Mesothelial cell of epicardium (in vitro differentiated cells): ENCODE measurements around the gene UBE2E2. TPM values are rescaled to one million over a fixed set of nuclear protein-coding genes. Genes with fewer than 3 reads are reported as not detected.
"Not testable (repeated sequence)": the region's sequence is repeated elsewhere in the genome, so short reads cannot be mapped to it uniquely, and the experiment has no call there.

Experiments used
- DNase-seq, 2 experiments: peaks; one replicate each; pipeline ENCODE4 v3.0.0; 2021; ENCODE audit warnings: low spot score in 2 of 2; ENCODE audit not compliant: unreplicated experiment in 2 of 2
- H3K27ac Mint-ChIP-seq: 2 replicates; pipeline ENCODE4 v1.8.0; 2021; ENCODE audit warnings: mixed read lengths
- H3K27me3 Mint-ChIP-seq: 2 replicates; pipeline ENCODE4 v1.8.0; 2021; ENCODE audit warnings: low read depth, mixed read lengths
- H3K36me3 Mint-ChIP-seq: 2 replicates; pipeline ENCODE4 v1.8.0; 2021; ENCODE audit warnings: mixed read lengths
- H3K4me1 Mint-ChIP-seq: 2 replicates; pipeline ENCODE4 v1.8.0; 2021; ENCODE audit warnings: mixed read lengths
- H3K4me3 Mint-ChIP-seq: 2 replicates; pipeline ENCODE4 v1.8.0; 2021; ENCODE audit warnings: mild to moderate bottlenecking, moderate library complexity, mixed read lengths
- H3K9me3 Mint-ChIP-seq: 2 replicates; pipeline ENCODE4 v1.8.0; 2021; ENCODE audit warnings: mixed read lengths
- CTCF ChIP-seq: fragments of 200-600 bp; sonication (generic); IDR thresholded peaks from one replicate; pipeline ENCODE4 v1.5.0; 2021; ENCODE audit warnings: antibody characterized with exemption; ENCODE audit not compliant: unreplicated experiment
- total RNA-seq: library from RNA; stranded (reverse); gene quantifications from 3 replicates; pipeline ENCODE4 v1.2.1, GENCODE V29; 2021

Gene UBE2E2
- total RNA-seq, 1 donor from 2014 or later, result 42.3 TPM

- Mint-ChIP-seq H3K27me3 (peaks cover 55% of the 10 kb centered on the region), H3K36me3 (no peaks in the 10 kb centered on the region), H3K4me3 (peak overlapping the region; percentile 20), H3K27ac (no peak overlapping the region), H3K4me1 (peaks cover 24% of the 10 kb centered on the region), H3K9me3 (no peaks in the 10 kb centered on the region)
- TF ChIP-seq CTCF, result no peak
- no peak for DNase-seq
Observed at GRCh38 chr3:23612296-23612891, 409.3 kb downstream of the UBE2E2 start.

GRCh38 chr3:23615068-23615467 is 411.9 kb downstream of the UBE2E2 start:
- Mint-ChIP-seq H3K4me3 (no peak overlapping the region), H3K4me1 (peaks cover 16% of the 10 kb centered on the region), H3K36me3 (no peaks in the 10 kb centered on the region), H3K9me3 (peaks cover 8% of the 10 kb centered on the region), H3K27me3 (peaks cover 38% of the 10 kb centered on the region), H3K27ac (no peak overlapping the region)
- no peak for DNase-seq
- no peak for TF ChIP-seq CTCF

- H3K36me3 Mint-ChIP-seq, H3K4me3 Mint-ChIP-seq, DNase-seq, H3K4me1 Mint-ChIP-seq, H3K27ac Mint-ChIP-seq: not testable (repeated sequence)
- H3K9me3 Mint-ChIP-seq, result peaks cover 21% of the 10 kb centered on the region
- H3K27me3 Mint-ChIP-seq, result peaks cover 30% of the 10 kb centered on the region
Observed at GRCh38 chr3:23618475-23618874, 415.3 kb downstream of the UBE2E2 start.

GRCh38 chr3:23619705-23620637 is 416.8 kb downstream of the UBE2E2 start:
- Mint-ChIP-seq H3K4me3 (no peak overlapping the region), H3K9me3 (peaks cover 34% of the 10 kb centered on the region), H3K4me1 (no peaks in the 10 kb centered on the region), H3K27ac (no peak overlapping the region), H3K36me3 (no peaks in the 10 kb centered on the region), H3K27me3 (peaks cover 18% of the 10 kb centered on the region)
- no peak for TF ChIP-seq CTCF
- no peak for DNase-seq

- no peak overlapping the region for H3K4me3 Mint-ChIP-seq
- H3K27ac Mint-ChIP-seq, result no peak overlapping the region
- DNase-seq, result no peak
- TF ChIP-seq CTCF, result no peak
- H3K36me3 Mint-ChIP-seq, result no peaks in the 10 kb centered on the region
- peaks cover 13% of the 10 kb centered on the region for H3K27me3 Mint-ChIP-seq
- H3K4me1 Mint-ChIP-seq, result no peaks in the 10 kb centered on the region
- H3K9me3 Mint-ChIP-seq, result peaks cover 38% of the 10 kb centered on the region
Observed at GRCh38 chr3:23620638-23621015, 417.5 kb downstream of the UBE2E2 start.

- H3K4me1 Mint-ChIP-seq, result no peaks in the 10 kb centered on the region
- peaks cover 31% of the 10 kb centered on the region for H3K9me3 Mint-ChIP-seq
- no peaks in the 10 kb centered on the region for H3K36me3 Mint-ChIP-seq
- no peak overlapping the region for H3K4me3 Mint-ChIP-seq
- no peak for DNase-seq
- H3K27ac Mint-ChIP-seq, result no peak overlapping the region
- TF ChIP-seq CTCF, result no peak
- H3K27me3 Mint-ChIP-seq, result peaks cover 8% of the 10 kb centered on the region
Observed at GRCh38 chr3:23623844-23624243, 420.7 kb downstream of the UBE2E2 start.
